Posterior cingulate gyrus (tissue), 11 donors: Measurements from ENCODE around the gene MAP3K7CL.

Experiments used
- DNase-seq, 10 donors: peaks; one replicate each; pipeline versions ENCODE4 v3.0.0 to v3.0.0-alpha.2; 2020 to 2021; ENCODE audit warnings: mixed read lengths in 3 of 10
- intact Hi-C: fragments of 100-400 bp; cut with DNase I; formaldehyde crosslinking; loops from one replicate; pipeline ENCODE4 v1.15.1; 2023

MAP3K7CL gene, protein sequence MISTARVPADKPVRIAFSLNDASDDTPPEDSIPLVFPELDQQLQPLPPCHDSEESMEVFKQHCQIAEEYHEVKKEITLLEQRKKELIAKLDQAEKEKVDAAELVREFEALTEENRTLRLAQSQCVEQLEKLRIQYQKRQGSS

DNA sequence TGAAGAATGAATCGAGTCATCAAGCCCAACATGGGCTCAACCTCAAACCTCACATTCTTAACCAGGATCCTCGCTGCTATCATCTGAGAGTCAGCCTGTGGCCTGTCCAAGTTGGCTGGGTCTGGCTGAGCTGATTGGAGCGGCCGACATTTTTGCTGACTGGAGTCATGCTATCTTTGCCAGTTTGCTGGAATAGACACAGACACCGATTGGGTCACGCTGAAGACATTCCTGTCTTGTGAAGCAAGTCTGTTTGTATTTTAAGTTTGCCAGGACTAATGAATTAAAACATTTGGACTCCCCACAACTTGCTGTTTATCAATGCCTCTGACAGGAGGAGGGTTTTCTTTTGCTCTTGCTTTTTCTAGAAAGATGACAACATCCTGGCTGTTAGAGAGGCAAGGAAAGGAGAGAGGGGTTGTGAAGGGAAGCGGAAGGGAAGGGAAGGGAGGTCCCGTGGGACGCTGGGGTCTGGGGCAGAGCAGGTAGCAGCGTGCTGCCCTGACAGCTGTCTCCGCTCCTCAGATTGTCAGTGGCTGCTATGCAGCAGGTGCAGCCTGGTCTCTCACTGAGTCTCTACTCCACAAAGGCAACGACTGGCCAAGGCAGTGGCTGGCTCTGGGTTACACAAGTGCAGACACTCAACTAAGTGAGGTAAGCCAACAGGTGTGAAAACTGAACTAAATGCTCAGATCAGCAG lies at the start of gene MAP3K7CL:
MAP3K7CL (plus strand) TSS at position 375 of the 700 bp plus-strand sequence. CDS start 2,701 bp downstream, outside the sequence.
- intact Hi-C loops = no loop called here
- no peak for DNase-seq

DNA sequence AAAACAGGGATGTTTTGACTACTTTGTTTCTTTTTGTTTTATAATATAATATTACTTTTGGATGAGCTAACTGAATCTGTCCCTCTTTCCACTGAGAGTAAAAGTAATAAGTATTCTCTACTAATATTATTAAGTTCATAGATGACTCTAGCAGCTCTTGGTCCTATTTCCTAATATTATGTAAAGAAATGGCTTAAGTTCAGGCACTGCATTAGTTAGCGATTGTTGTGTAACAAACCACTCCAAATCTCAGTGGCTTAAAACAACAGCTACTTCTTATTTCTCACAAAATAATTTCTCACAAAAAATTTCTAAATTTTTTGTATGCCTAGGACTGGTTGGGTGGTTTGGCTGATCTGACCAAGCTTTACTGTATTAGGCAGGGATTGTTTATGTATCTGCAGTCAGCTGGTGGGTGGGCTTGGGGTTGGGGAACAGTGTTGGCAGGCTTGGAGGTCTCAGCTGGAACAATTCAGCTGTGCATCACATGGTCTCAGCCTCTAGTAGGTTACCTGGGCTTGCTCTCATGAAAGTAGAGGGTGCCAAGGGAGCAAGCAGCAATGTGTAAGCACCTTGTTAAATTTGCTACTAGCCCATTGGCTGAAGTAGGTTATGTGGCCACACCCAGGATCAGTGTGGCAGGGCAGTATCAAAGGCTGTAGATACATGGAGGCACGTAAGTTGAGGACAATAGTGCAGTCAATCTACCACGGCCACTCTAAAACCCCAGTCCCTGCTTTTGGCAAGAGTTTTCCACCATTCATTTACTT lies 48.2 kb upstream of the MAP3K7CL start:
- DNase-seq = no peak
- intact Hi-C loops = no loop called here

DNA sequence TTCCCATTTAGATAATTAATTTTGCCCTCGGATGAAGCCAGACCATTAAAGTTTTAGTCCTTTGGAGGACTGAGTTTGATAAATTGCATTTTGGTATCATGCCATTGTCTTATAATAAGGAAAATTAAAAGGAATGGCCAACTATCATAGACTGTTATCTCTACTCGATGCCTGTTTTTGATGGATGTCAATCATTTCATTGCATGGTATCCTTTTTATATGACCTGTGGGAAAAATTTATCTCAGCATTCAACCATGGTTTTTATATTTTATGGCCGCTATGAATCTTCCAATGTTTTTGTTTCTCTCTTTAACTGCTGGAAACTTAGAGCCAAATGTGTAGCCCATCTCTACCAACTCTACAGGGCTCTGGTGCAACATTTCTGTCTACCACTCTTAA lies 47.1 kb upstream of the MAP3K7CL start:
- no peak for DNase-seq
- intact Hi-C loops = no loop called here

DNA sequence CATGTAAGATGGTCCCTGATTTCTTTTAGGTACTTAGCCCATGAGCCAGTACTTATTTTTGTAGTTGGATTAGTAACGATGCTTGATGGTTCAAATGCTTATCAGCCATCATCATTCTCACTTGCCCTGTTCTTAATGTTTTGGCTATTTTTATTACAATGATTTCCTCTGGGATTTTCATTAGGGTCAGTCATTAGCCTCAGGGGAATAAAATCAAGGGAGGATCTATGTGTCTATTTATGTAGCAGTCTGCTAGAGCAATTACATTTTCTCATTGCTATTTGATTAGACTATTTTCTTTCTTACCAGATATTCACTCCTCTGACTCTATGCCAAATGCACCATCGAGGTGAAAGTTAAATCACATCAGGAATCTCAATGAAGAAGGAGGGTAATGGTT lies 46.1 kb upstream of the MAP3K7CL start:
- intact Hi-C loops = no loop called here
- no peak for DNase-seq

DNA sequence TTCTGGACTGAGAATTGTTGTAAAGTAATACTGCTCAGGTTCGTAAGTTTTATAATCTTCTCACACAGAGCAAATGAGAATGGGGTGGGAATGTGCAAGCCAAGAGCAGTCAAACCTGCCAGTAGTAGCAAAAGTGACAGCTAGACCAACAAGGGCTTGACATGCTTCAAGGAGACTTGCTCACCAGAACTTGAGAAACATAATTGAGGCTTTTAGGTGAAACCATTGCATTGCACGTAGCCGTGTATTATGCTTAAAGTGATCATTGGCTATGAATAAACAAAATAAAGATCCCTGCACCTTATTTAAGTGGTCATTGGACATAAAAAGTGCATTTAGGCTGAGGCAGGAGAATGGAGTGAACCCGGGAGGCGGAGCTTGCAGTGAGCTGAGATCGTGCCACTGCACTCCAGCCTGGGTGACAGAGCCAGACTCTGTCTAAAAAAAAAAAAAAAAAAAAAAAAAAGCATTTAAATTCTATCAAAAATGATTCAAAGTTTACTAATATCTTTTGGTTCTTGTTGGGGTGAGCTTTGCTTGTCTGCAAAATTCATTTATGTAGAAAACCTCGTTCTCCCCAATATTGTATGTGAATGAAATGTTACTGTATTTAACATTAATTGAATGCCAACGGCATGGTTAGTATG lies 45.2 kb upstream of the MAP3K7CL start:
- intact Hi-C loops = no loop called here
- no peak for DNase-seq

DNA sequence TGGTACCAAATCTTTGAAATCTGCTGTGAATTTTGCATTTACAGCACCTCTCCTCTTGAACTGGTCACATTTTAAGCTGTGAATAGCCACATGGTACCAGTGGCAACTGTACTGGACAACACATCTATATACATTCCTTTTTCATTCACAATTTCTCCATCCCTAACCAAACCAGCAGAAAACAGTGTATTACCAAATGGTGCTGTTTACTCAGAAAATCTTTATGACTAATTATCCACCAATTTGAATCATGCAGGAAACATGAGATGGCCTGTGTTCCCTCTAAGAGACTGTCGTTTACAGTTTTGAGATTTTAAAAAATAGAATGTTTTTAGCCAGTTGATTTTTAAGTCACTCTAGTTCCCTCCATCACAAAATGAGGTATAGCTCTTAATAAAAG lies 39.4 kb upstream of the MAP3K7CL start:
- intact Hi-C loops = loop anchor here (2.0 to 10.0 kb wide), 2 partner anchors 282 to 764 kb away; no protein-coding TSS in a partner anchor
- no peak for DNase-seq

DNA sequence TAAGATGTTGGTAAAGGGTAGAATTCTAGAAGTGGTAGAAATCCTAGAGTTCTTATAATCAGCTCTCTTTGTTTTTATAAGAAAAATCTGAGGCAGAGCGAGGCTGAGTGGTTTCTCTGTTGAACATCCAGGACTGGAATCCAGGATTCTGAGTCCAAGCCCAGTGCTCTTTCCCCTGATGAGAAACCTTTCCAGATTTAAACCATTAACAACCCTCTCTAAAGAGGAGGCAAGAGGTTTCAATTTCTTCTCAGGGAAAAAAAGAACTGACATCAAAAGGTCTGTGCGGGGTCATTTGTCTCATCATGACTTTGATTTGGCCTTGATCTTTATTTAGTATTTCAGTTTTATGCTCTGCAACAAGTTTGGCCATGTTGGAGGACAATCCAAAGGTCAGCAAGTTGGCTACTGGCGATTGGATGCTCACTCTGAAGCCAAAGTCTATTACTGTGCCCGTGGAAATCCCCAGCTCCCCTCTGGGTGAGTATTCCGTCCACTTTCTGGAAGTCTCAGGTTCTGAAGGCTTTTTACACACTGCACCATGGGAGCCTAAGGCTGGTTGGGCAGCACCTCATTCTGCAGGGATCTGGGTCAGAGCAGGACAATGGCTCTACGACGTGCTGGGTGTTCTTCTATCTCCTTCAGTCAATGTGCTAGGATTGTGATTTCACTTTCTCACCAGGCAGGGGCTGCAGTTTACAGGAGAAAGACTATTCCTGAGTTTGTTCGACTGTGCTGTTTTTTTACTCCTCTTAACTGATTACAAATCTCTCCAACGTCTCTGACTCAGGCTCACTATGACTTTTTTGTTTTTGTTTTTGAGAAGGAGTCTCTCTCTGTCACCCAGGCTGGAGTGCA lies 38.1 kb upstream of the MAP3K7CL start:
- intact Hi-C loops = loop anchor here (10.0 kb wide), 1 partner anchor 762 kb away; no protein-coding TSS in a partner anchor
- DNase-seq = no peak

DNA sequence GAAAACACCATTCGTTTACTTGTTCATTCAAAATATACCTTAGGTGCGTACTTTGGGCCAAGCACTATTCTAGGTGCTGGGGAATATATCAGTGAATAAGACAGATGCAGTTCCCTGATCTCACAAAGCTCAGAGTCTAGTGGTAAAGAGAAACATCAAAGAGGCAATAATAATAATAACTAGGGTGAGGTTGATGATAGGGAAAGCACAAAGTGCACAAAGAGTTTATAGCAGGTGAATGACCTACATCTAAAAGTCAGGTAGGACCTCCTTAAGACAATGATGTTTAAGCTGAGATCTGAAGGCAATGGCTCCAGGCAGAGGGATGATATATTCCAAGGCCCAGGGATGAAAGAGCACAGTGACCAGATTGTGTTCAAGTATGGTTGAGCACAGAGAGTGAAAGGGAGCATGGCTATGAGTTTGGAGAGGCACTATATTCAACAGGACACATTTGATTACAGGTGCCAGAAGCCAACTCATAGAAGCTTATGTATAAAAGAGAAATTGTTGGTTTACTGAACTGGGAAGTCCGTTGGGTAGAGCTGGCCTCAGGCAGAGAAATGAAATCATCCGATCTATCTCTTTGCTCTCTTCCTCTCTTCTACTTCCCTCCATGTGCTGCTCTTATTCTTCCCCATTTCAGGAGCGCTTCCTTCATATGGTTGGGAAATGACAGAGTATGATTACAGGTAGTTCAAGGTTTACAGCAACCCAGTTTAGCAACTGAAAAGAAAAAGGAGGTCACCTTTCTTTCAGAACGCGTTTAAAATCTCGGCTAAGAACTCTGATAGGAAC lies 34.0 kb upstream of the MAP3K7CL start:
- no peak for DNase-seq
- intact Hi-C loops = loop anchor here (10.0 kb wide), 1 partner anchor 758 kb away; no protein-coding TSS in a partner anchor

DNA sequence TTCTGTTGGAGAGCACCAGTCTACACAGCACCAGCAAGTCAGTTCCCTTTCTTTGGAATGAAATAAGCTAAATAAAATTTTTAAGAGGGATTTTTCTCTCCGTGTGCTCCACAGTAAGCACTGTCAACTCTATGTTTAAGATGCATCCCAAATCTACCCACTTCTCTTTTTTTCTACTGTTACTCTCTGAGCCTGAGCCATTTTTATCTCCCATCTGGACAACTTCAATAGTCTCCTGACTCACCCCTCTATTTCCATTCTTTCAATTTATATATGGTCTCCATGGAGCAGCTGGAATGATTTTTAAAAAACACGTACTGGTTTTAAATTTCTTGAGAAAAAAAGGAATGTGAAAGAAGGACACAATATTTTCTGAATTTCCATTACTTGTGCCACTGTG lies 32.3 kb upstream of the MAP3K7CL start:
- intact Hi-C loops = loop anchor here (10.0 kb wide), 1 partner anchor 757 kb away; no protein-coding TSS in a partner anchor
- no peak for DNase-seq

DNA sequence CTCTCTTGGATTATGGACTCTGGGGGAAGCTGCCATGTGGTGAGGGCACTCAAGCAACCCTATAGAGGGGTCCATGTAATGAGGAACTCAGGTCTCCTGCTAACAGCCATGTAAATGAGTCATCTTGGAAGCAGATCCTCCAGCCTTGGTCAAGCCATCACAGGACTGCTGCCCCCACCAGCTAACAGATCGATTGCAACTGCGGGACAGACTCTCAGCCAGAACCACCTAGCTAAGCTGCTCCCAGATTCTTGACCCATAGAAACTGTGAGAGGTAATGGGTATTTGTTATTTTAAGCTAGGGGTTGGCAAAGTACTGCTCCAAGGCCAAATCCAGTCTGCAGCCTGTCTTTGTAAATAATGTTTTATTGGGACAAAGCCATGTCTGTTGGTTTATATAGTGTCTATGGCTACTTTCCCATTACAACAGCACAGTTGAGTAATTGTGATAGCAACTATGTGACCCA lies 27.6 kb upstream of the MAP3K7CL start:
- no peak for DNase-seq
- intact Hi-C loops = no loop called here

DNA sequence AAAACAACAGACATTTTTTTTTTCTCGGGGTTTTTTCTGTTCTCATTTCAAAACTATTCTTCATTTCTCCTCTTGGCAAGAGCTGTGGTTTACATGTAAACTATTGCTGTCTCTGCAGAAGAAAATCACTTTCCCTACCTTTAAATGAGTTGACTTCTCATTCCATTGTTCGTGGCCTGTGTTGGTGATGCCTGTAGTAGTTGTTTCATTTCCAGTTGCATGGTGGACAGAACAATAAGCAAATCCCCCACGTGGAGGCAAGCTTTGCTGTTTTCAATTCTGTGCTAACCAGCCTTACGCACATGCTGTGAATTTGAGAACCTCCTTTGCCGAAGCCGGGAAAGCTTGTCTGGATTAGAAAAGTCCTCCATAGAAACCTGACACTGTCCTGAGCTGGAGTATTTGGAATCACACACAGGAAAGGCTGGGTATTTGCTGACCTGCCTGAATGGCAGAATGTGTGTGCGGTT lies 26.2 kb upstream of the MAP3K7CL start:
- no peak for DNase-seq
- intact Hi-C loops = no loop called here

DNA sequence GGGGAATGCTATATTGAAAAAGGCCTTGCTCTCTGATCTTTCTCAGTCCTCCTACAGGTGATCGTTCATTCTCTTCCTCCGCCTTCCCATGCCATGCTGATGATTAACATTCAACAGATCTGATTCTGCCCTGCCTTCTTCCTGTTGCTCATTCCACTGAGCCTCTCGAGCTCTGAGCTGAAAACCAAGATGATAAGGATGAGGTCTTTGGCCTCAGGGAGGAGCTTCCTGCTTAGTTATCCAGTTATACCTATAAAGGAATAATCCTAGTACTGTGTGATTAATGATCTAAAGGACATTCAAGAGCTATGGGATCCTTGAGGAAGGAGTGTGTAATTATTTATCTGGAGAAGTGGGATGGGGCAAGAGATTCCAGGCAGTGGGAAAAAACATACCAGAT lies 25.2 kb upstream of the MAP3K7CL start:
- intact Hi-C loops = no loop called here
- no peak for DNase-seq

DNA sequence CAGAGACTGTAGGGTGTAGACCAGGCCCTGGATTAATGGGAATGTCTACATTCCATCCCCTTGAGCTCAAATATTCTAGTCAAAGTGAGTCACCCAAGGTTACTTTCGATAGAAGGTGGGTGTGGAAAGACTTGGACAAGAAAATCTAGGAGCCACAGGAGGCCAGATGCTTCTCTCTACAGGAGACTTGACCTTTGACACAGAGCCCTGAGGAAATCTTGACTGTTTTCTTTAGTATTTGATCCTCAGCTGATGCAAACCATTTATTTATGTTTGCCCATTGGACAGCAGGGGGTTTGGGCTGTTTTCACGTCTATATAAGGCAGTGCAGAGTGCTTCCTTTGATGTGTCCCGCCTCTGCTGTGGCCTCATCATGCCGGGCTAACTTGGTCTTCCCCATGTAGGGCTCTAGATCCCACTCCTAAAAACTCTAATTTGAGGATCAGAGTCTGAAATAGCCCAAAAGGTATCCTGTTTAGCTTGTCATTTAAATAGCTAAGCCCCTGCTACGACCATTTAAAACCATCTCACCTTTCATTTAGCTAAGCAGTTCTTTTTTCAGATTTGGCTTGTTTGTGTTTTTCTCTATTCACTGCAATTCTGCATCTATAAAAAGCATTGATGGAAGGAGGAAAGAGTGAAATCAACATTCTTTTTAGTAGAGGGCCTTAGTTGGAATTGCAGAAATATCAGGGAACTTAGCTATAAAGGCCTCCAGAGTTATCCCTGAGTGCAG lies 15.5 kb upstream of the MAP3K7CL start:
- DNase-seq = no peak
- intact Hi-C loops = no loop called here

DNA sequence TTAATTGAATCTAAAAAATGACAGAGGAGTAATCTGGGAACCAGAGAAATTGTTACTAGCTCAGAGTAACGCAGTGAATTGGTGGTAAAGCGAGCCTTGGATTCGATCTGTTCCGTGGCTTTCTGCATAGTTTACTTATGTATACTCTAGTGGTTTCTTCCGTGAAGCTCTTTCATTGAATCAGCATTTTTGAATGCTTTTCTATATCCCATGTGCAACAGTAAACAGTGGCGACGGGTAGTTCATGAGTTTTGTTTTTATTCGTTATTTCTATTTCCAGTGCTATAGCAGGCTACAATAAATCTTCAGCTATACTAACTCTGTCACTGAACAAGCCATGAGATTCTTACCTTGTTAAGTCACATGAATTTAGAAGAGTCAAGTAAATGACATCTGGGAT lies 14.5 kb upstream of the MAP3K7CL start:
- intact Hi-C loops = no loop called here
- no peak for DNase-seq

DNA sequence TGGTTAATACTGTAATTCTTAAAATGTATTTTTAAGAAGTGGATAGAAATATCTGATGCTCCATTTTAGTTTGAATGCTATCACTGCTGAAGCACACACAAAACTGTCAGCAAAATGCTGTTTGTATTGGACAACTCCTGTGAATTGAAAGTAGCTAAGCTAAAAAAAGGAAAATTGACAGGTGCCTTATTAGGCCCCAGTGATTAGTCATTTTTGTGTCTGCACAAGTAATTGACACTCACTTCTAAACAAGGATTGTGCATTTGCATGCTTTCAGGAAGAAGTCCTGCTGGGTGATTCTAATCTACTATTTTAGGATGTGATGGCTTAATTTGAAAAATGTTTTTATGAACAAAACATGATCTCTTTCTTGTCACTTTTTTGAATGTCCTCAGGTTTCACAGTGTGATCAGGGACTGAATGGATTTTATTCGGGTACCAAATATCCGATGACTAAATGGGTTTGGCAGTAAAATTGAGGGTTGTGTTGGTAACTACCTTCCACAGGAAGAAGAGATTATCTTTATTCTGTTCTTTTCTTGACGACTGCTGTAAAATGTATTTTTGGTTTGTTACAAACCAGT lies 13.0 kb upstream of the MAP3K7CL start:
- DNase-seq = no peak
- intact Hi-C loops = no loop called here

DNA sequence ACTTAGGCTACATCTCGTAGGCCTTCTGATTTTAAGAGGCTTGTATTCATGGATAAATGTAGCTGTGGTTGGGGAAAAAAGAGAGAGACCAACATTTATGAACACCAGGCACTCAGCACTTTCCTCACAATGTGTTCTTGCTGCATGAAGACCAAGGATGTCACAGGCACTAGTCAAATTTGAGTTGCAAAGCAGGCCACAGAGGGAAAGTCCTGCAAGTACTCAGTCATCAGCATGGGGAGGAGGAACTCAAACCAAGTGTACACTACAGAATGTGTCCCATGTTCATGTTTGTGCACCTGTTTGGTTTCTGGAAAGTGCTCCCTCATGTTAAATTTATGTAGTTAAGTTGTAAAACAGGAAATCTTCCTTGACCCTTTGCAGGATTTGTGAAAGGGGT lies 8.7 kb upstream of the MAP3K7CL start:
- DNase-seq = no peak
- intact Hi-C loops = no loop called here

DNA sequence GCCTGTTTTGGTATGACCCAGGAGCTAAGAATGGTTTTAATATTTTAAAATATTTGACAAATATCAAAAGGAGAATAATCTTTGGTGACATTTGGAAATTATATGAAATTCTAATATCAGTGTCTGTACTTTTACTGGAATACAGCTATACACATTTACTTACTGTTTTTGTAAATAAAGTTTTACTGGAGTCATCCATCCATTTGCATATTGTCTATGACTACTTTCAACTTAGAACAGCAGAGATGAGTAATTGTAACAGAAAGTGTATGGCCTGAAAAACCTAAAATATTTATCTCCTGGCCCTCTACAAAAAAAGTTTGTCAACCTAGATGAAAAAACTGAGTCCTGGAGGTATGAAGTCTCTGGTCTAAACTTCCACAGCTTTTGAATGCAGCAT lies 5.8 kb upstream of the MAP3K7CL start:
- no peak for DNase-seq
- intact Hi-C loops = no loop called here

DNA sequence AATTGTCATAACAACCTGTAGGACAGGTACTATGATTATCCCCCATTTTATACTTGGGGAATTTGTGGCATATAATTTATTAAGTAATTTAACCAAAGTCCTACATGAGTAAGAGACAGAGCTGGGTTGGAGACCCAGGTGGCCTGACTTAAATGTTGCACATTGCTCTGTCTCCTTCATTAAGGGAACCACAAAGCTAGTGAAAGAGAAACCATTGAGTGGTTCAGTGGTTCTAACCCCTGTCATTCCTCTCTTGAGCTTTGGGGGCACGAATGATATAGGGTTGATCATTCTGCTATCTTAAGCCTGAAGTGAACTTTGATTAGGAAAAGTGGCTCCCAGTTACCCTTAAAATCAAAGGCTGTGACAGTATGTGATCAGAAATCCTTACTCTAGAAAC lies 5.3 kb upstream of the MAP3K7CL start:
- intact Hi-C loops = no loop called here
- no peak for DNase-seq
